ELF-1 (cell line): ENCODE data around the gene ETFBKMT.

ENCODE experiments used
- DNase-seq: peaks from one replicate; pipeline ENCODE4 v3.0.0-alpha.2; 2016; ENCODE audit warnings: low read depth, low spot score

ETFBKMT gene, protein sequence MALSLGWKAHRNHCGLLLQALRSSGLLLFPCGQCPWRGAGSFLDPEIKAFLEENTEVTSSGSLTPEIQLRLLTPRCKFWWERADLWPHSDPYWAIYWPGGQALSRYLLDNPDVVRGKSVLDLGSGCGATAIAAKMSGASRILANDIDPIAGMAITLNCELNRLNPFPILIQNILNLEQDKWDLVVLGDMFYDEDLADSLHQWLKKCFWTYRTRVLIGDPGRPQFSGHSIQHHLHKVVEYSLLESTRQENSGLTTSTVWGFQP

DNA sequence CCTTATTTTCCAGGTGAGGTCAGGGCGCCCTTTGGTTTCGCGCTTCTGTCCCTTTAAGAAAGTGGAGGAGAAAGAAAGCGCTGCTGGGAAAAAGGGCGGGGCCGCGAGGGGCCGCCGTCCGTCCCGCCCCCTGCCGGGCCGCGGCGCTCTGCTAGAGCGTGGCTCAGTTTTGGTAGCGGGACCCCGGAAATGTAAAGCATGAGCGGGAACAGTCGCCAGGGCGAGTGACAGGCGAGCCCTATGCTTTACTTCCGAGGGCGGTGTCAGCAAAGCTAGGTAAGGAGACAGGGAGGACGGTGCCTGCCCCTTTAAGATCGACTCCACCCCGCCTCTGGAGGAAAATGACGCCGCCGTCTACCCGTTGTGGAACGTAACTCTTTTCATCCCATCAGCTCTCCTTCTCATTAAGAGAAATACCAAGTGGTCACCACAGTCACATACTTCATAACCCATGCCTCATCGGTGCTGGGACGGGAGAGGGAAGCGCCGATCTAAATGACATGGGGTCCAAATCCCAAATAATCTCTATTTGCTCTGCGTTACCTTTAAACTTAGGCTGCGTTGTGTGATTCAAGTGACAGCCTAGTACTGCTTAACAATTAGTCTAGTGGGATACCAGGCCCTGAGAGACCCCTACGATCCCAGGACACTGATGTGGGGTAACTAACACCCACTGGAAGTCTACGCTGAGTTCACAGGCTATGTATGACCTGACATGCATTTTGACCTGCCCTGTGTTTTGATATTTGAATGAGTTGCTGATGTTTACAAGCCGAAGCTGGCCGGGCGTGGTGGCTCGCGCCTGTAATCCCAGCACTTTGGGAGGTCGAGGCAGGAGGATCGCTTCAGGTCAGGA is at the start of gene ETFBKMT:
Gene ETFBKMT, plus strand, starts transcription at position 602 of the 856 bp plus-strand sequence. CDS start 2,266 bp downstream, outside the sequence.
- peak; percentile 97 for DNase-seq

DNA sequence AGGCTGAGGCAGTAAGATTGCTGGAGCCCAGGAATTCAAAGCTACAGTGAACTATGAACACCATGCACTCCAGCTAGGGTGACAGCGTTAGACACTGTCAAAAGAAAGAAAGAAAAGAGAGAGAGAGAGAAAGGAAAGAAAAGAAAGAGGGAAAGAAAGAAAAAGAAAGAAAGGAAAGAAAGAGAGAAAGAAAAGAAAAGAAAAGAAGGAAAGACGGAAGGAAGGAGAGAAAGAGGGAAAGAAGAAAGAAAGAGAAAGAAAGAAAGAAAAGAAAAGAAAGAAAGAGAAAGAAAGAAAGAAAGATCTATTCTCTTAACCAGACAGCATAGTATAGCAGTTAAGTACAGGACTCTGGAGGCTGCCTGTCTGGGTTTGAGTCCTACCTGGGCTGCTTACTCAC is 46.7 kb upstream of the ETFBKMT start:
- DNase-seq = no peak

DNA sequence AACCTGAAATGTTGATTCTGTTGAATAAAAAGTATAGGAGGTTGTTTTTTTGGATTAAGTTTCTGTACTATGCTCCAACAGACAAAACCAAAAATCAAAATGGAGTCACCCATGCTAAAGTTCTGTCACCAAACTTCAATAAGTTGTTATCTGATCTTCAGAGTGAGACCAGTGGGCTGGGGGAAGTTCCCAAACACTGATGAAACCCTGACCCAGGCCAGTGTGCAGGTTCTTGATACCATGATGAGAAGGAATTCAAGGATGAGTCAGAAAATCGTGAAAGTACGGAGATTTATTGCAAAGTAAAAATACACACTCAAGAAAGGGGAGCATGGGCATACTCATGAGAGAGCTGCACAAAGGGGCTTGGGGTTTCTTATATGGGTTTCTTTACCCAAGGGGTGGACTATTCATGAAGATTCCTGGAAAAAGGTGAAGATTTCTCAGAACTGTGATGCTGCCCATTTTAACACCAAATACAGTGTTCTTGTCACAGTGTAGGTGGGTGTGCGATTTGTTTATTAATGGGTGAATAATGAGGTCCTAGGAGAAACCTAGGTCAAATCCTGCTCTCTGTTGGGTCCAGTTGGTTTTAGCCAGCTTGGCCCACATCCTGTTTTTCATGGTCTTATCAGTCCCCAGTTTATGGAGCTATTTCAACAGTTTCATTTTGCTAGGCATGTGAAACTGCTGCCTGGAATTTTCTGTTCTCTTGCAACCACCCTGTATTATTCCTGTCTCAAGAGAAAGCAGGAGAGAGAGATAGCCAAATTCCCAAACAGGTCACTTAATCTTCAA is 41.1 kb upstream of the ETFBKMT start:
- DNase-seq = no peak

DNA sequence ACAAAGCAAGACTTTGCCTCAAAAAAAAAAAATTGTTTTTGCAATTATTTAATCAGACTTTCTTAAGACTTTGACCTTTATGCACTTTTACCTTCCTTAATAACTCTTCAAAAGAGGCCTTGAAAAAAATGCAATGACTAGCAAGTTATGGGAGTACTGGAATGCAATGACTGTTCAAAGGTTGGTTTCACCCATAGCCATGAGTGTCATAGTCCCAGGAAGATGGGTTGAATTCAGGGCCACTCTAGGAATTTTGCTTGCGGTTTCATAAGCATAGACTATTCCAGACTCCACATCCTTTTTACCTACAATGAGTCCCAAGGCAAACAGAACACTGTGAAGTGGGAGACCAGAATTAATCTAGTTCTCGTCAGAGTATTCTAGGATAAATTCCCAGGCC is 39.2 kb upstream of the ETFBKMT start:
- no peak for DNase-seq

DNA sequence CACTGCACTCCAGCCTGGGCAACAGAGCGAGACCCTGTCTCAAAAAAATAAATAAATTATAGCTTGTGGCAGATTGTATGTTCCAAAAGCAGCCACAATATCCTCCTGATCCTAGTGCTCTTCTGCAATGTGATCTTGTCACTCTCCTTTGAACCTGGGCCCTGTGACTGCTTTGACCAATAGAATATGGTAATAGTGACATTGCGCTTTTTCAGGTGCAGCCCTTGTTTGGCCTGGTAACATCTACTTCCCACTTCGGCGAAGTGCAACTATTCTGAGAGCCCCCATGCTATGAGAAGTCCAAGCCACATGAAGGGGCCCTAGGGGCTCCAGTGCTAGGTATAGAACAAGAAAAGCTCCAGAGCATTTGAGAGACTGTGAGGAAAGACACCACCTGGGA is 37.5 kb upstream of the ETFBKMT start:
- no peak for DNase-seq

DNA sequence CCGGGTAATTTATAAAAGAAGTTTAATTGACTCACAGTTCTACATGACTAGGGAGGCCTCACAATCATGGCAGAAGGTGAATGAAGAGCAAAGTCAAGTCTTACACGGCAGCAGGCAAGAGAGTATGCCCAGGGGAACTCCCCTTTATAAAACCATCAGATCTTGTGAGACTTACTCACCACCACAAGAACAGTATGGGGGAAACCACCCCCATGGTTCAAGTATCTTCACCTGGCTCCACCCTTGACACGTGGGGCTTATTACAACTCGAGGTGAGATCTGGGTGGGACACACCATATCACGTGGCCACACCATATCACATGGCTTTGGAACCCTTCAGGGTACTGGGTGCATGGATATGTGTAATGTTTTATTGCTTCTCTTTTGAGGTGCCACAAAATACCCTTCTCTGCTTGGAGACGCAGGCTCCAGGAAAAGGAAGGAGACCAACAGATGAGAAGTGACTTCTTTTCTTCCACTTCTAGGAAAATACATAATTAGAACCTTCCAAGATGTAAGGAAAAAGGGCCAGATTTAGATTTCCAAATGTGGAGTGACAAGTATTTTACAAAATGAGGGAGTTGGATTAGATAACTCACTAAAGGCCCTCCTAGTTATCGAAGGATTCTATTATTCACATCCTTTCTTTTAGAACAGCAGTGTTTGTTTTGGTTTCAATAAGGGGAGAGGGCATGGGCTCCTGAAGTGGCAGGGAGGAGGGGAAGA is 33.1 kb upstream of the ETFBKMT start:
- no peak for DNase-seq

DNA sequence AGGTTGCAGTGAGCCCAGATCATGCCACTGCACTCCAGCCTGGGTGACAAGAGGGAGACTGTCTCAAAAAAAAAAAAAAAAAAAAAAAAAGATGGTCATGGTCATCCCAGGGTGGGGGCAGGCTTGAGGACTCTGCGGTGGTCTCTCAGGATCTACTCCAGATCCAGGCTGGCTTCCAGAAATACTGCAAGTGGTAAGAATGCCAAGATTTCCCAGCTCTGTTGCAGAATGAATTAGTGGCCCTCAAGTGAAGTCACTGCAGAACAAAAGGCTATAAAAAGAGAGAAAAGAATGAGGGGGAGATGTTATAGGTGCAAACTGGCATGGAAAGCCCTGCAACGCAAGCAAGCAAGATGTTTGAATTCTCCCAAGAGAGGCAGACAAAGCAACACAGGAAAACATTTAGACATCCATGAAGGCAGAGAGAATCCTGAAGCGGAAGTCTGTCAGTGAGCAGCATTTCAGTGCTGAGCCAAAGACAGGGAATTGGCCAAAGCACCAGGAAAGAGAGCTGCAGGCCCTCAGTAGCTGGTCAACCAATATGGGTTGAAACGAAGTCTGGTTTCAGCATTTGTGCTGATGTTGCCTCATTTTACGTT is 31.9 kb upstream of the ETFBKMT start:
- no peak for DNase-seq

DNA sequence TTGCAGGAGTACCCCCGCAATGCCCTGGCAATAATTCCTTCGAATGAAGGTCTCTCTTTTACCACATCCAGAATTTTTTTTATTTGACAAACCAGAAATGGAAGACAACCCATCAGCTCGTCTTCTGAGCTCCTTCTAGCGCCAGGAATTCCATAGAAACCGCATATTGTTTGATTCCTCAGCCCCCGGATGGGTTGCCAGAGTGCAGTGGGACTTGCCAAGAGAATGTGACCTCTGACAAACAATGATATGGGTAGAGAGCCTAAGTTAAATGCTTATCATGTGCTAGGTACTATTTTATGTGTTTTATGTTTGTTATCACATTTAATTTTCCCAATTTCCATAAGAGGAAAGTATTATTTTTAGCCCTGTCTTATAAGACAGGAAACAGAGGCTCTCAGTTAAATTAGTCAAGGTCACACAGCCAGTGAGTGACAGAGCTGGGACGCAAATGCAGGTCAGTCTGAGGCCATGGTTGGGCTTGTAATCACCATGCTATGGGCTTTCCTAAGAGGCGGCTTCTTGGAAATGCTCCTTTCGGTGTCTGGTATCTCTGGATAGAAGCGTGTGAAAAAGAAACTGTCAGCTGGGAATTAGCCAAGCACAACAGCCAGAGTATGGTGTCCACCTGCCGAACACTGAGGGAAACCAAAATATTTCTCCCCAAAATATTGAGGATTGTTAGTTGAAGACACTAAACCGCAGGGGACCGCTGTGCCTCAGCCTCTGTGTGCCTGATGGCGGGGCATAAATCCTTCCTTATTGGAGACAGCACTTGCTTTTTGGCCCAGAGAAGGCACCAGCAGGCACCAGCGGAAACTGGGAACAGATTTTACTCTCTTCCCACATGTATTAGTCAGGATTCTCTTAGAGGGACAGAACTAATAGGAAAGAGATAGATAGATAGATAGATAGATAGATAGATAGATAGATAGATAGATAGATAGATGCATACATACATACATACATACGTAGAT is 29.4 kb upstream of the ETFBKMT start:
- peak; percentile 55 for DNase-seq

DNA sequence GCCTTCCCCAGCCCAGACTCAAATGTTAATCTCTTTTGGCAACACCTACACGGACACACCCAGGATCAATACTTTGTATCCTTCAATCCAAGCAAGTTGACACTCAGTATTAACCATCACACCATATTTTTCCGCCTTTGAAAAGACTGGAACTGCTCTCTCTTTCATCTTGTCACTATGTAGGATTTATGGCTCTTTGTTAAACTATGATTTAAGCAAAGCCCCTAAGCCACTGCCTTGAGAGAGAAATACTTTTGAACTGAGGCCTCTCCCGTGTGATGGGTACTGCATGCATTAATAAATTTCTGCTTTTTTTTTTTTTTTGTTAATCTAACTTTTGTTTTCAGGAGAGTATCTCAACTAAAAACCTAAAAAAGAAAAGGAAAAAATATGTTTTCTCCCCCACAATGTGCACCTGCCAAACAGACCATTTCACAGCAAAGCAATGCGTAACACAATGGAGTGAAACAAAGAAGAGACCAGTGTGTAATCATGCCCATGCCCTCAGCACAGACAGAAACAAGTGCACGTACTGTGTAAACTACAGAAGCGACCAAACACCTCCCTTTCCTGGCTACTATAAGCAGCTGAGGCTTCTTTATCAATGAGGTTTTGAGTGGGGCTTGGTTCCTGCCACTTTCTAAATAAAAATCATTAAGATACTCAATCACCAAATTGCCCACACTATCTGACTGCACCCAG is 28.3 kb upstream of the ETFBKMT start:
- DNase-seq = no peak

DNA sequence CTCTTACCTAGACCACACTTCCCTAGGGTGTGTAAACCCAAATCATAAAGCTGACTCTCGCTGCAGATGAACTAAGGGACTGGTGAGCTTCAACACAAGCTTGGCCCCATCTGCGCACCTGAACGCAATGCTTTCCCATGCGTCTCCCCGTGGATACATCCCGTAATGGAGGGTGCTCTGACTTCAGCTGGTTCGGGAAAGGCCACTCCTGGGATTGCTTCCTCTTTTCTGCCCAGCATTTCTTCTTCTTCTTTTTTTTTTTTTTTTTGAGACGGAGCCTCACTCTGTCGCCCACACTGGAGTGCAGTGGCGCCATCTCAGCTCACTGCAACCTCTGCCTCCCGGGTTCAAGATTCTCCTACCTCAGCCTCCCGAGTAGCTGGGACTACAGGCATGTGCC is 27.7 kb upstream of the ETFBKMT start:
- no peak for DNase-seq

DNA sequence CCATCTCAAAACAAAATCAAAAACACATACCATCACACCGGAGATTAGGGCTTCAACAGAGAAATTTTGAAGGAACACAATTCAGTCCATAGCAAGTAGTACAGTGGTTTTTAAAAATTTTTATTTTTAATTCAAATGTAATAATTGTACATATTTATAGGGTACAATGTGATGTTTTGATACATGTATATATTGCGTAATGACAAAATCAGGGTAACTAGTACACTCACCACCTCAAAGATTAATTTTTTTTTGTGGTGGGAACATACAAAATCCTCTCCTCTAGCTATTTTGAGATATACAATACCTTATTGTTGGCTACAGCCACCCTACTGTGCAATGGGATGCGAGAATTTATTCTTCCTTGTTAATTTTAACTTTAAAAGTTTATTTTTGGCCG is 26.0 kb upstream of the ETFBKMT start:
- no peak for DNase-seq

DNA sequence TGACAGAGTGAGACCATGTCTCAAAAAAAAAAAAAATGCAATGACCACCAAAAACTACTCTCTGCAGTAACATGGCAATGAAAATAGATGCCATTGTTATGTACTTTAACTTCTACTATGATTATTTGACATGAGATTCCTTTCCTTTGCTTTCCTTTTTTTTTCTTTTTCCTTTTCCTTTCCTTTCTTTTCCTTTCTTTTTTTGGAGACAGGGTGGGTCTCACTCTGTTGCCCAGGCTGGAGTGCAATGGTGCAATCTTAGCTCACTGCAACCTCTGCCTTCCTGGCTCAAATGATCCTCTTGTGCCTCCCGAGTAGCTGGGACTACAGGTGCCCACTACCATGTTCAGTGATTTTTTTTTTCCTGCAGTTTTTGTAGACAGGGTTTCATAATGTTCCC is 24.9 kb upstream of the ETFBKMT start:
- no peak for DNase-seq

DNA sequence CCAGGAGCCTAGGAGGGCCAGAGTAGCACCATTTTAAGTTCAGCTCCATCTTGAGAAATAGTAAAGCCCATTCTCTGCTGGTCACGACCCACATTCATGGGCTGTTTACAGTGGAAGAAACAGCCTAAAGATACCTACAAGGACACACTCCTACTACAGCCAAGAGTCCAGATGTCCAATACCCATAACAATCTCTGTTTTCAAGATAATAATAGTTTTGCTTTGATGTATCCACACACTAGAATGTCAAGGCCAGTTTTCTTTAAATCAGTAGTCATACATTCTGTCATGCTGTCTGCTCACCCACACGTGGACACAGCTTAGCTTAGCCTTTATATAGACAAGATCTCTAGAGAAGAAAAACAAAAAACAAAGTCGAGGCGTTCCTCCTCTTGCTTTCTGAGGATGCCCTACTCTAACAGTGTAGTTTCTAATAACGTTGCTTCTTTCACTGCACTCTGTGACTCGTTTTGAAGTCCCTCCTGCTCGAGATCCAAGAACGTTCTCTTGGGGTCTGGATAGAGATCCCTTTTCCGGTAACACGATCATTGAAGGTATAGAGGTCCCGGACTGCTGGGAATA is 17.9 kb upstream of the ETFBKMT start:
- no peak for DNase-seq

DNA sequence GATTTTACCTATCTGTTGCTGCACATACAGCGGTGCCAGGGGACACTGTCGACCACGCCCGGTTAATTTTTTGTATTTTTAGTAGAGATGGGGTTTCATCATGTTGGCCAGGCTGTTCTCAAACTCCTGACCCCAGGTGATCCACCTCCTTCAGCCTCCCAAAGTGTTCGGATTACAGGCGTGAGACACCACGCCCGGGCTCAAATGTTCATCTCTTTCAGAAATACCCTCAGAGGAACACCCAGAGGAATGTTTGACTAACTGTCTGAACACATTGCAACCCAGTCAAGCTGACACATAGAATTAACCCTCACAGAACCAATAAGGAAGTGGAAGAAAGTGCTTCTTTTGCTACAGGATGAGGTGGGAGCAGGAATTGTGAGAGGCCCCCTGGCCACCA is 15.0 kb upstream of the ETFBKMT start:
- DNase-seq = no peak

DNA sequence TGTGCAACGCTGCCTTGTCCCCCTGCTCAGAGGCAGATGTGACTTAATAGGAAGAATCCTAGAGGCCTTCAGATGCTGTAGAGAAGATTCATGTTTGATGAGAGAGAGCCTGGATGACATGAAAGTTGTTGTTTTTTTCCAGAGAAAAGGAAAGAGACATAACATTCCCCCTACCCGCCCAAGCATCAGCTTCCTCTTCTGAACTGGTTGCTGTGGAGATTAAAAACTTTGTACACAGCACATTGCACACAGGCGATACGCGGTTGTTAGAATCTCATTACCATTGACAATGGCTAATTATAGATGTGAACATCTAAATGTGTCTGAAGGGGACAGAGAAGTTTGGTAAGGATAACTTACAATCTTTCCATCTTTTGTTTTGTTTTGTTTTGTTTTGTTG is 13.6 kb upstream of the ETFBKMT start:
- DNase-seq = no peak

DNA sequence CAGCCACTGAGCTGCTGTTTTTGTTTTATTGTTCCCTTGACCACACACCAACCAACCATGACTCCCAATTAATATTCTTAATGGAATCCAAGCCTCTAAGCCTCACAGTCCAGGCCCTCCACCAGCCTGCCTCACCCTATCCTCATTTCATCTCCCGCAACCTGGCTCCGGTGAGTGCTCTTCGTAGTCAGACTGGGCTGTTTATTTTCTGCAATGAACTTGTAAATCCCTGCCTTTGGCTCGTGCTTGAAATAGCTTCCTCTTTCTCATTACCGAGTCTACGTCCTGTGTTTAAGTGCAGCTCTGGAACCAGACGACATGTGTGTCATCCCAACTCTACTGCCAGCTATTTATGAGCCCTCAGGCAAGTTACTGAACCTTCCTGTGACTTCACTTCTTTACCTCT is 12.4 kb upstream of the ETFBKMT start:
- no peak for DNase-seq

DNA sequence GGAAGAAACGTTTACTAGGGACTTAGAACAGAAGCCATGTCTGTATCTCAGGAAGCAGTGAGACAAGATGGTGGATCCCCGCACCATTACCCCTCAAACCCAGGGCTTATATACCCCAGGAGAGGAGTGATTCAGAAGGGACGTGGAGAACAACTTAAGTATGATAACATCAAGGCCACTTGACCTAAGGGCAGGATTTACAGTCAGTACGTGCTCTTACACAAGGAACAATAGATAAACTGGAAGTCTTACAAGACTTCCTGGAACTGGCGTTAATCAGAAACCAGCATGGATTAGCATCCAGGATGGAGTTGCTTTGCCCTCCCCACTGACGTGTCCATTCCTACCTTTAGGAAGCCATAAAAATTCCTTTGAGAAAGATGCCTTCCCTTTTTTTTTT is 8.6 kb upstream of the ETFBKMT start:
- DNase-seq = peak; percentile 75

DNA sequence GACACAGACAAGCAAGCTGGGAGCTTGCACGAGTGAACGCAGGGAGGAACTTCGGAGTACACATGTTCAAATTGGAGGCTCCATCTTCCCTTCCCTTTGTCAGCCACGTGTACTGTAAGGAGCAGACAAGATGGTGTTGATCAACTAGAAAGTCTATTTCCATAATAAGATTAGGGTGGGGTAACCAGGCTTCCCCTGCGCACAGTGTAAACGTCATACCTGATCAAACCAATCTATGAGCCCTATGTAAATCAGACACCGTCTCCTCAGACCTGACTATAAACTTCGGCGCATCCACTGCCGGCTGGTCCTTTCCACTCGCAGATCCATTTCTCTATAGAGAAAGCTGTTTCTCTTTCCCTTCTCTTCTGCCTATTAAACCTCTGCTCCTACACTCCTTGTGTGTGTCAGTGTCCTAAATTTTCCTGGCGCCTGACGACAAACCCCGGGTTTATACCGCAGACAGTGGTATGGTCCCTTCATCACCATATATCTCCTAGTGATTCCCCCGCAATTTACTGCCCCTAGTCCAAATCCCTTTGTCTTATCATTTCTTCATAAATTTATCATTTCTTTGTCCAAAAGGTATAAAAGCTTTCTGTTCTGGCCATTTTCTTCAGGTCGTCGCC is 7.5 kb upstream of the ETFBKMT start:
- DNase-seq = peak; percentile 85

DNA sequence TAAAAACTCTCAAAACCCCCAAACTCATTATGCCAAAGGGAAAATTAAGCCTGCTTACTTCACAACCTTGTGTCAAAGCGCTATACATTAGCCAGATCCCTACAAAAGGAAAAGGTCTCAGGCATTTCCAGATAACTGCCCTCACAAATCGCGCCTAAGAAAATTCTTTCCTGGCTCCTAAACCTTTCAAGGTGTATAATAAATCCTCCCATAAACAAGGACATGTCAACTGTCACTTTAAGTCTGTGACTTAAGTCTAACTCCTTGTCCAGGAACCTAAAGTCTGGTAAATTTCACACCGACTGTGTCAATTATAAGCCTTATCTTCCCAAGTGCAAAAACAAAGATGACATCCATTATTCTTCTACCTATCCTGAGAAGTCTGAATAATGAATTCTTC is 4.3 kb upstream of the ETFBKMT start:
- peak; percentile 61 for DNase-seq
